D341Med (cell line): ENCODE results near the gene TMEM17.
A peak's percentile ranks its signal among the peaks of the same experiment; 100 is the strongest.

Source experiments
- DNase-seq: peaks from one replicate; pipeline ENCODE4 v3.0.0; 2012; ENCODE audit warnings: low spot score

Gene TMEM17

GRCh38 chr2:62472312-62472711 is 33.7 kb downstream of the TMEM17 start:
- no peak for DNase-seq

GRCh38 chr2:62471816-62472215 is 34.2 kb downstream of the TMEM17 start:
- no peak for DNase-seq

GRCh38 chr2:62471404-62471803 is 34.6 kb downstream of the TMEM17 start:
- no peak for DNase-seq

- no peak for DNase-seq
Observed at GRCh38 chr2:62469548-62469947, 36.4 kb downstream of the TMEM17 start.

- no peak for DNase-seq
Observed at GRCh38 chr2:62469114-62469513, 36.9 kb downstream of the TMEM17 start.

GRCh38 chr2:62467475-62468321 is 38.3 kb downstream of the TMEM17 start:
- no peak for DNase-seq

- no peak for DNase-seq
Observed at GRCh38 chr2:62467100-62467474, 38.9 kb downstream of the TMEM17 start.

- DNase-seq: no peak
Observed at GRCh38 chr2:62466503-62466854, 39.5 kb downstream of the TMEM17 start.

- DNase-seq: no peak
Observed at GRCh38 chr2:62465741-62466502, 40.1 kb downstream of the TMEM17 start.

- DNase-seq: no peak
Observed at GRCh38 chr2:62465039-62465740, 40.8 kb downstream of the TMEM17 start.

GRCh38 chr2:62464221-62465007 is 41.6 kb downstream of the TMEM17 start:
- DNase-seq: no peak

- DNase-seq: no peak
Observed at GRCh38 chr2:62462211-62462610, 43.8 kb downstream of the TMEM17 start.

GRCh38 chr2:62461707-62462106 is 44.3 kb downstream of the TMEM17 start:
- DNase-seq: no peak

GRCh38 chr2:62461017-62461553 is 44.9 kb downstream of the TMEM17 start:
- DNase-seq: no peak

GRCh38 chr2:62460175-62460574 is 45.8 kb downstream of the TMEM17 start:
- no peak for DNase-seq

- DNase-seq: no peak
Observed at GRCh38 chr2:62459672-62460071, 46.3 kb downstream of the TMEM17 start.

GRCh38 chr2:62459106-62459505 is 46.9 kb downstream of the TMEM17 start:
- DNase-seq: no peak

- no peak for DNase-seq
Observed at GRCh38 chr2:62458671-62459081, 47.3 kb downstream of the TMEM17 start.

- no peak for DNase-seq
Observed at GRCh38 chr2:62458206-62458641, 47.8 kb downstream of the TMEM17 start.

- DNase-seq: no peak
Observed at GRCh38 chr2:62457556-62457955, 48.4 kb downstream of the TMEM17 start.

GRCh38 chr2:62456721-62457539 is 49.1 kb downstream of the TMEM17 start:
- DNase-seq: peak; percentile 93
